Suprapubic skin (tissue), 3 donors: ENCODE results near the gene ECE1.

Experiments used
- CTCF ChIP-seq, 2 donors: fragments of 200-600 bp in 1 of 2; fragments of 450-650 bp in 1 of 2; sonication (generic) in 1 of 2; IDR thresholded peaks; one replicate each; pipeline ENCODE4 v1.5.1; 2016 to 2019; ENCODE audit warnings: antibody characterized with exemption in 2 of 2, mild to moderate bottlenecking in 1 of 2, moderate library complexity in 1 of 2
- EP300 ChIP-seq: sonication (generic); formaldehyde crosslinking; IDR thresholded peaks from one replicate; pipeline ENCODE4 v1.6.1; 2017; ENCODE audit warnings: antibody characterized with exemption
- POLR2A ChIP-seq, 2 donors: fragments of 450-650 bp; IDR thresholded peaks; one replicate each; pipeline ENCODE4 v1.6.1; 2017; ENCODE audit warnings: antibody characterized with exemption in 2 of 2, mild to moderate bottlenecking in 2 of 2, moderate library complexity in 2 of 2

GRCh38 chr1:21244986-21245687 is 45.1 kb downstream of the ECE1 start:
- TF ChIP-seq EP300 = no peak
- TF ChIP-seq CTCF (IDR thresholded peaks at IDR 0.05) = no peak
- TF ChIP-seq POLR2A (IDR thresholded peaks at IDR 0.05) = no peak
